OCI-LY7 (cell line): ENCODE measurements around the gene CACNA1H. TPM values are rescaled to one million over a fixed set of nuclear protein-coding genes. Genes with fewer than 3 reads are reported as not detected.

Experiments
- Bru-seq: library from RNA; stranded (reverse); fragments of 400-500 nt; gene quantifications from one replicate; lab custom pipeline; 2021; lab: Mats Ljungman, UMichigan
- BruChase-seq, 2 experiments: library from RNA; stranded (reverse); fragments of 400-500 nt; gene quantifications; one replicate each; lab custom pipeline; 2021; lab: Mats Ljungman, UMichigan
- BruUV-seq: library from RNA; stranded (reverse); fragments of 400-500 nt; replicated peaks from 2 replicates; lab custom pipeline; 2021; lab: Mats Ljungman, UMichigan
- CTCF ChIA-PET: fragments of 300-600 bp; sonication (Branson Sonifier 250); formaldehyde crosslinking; loops from one replicate; lab custom pipeline; 2022; ENCODE audit warnings: antibody characterized with exemption; ENCODE audit not compliant: unreplicated experiment; lab: Charles Lee
- POLR2A ChIA-PET: fragments of 300-600 bp; sonication (Branson Sonifier 250); formaldehyde crosslinking; loops from one replicate; lab custom pipeline; 2022; ENCODE audit warnings: antibody characterized with exemption; lab: Charles Lee
- DNase-seq: peaks from one replicate; pipeline ENCODE4 v3.0.0-alpha.2; 2015; ENCODE audit warnings: low spot score
- H2AFZ ChIP-seq: fragments of 200-600 bp; sonication (generic), shearing (Covaris generic); 2 replicates; pipeline ENCODE4 v1.6.1; 2014; ENCODE audit warnings: mild to moderate bottlenecking, antibody characterized with exemption, low read length, moderate library complexity
- H3K27ac ChIP-seq: fragments of 200-600 bp; sonication (generic); 2 replicates; pipeline ENCODE4 v1.5.1; 2014; ENCODE audit warnings: mixed run types, low read depth, mild to moderate bottlenecking, moderate library complexity, low read length, inconsistent platforms; ENCODE audit not compliant: poor library complexity, severe bottlenecking
- H3K36me3 ChIP-seq: fragments of 200-600 bp; sonication (generic); 2 replicates; pipeline ENCODE4 v1.6.1; 2014; ENCODE audit warnings: mild to moderate bottlenecking, antibody characterized with exemption, low read length, moderate library complexity, mixed read lengths; ENCODE audit not compliant: insufficient read depth
- H3K4me1 ChIP-seq: fragments of 200-600 bp; sonication (generic); 2 replicates; pipeline ENCODE4 v1.5.1; 2014; ENCODE audit warnings: mild to moderate bottlenecking, low read length; ENCODE audit not compliant: insufficient read depth, poor library complexity, severe bottlenecking
- H3K4me2 ChIP-seq: fragments of 200-600 bp; sonication (generic); 2 replicates; pipeline ENCODE4 v1.6.1; 2014; ENCODE audit warnings: mild to moderate bottlenecking, low read length
- H3K4me3 ChIP-seq: fragments of 200-600 bp; sonication (generic); 2 replicates; pipeline ENCODE4 v1.5.1; 2014; ENCODE audit warnings: mild to moderate bottlenecking, low read depth, low read length; ENCODE audit not compliant: poor library complexity, severe bottlenecking
- H3K79me2 ChIP-seq: fragments of 200-600 bp; sonication (generic); 2 replicates; pipeline ENCODE4 v1.6.1; 2016; ENCODE audit warnings: low read depth, mild to moderate bottlenecking, low read length, moderate library complexity, mixed read lengths; ENCODE audit not compliant: insufficient read depth
- H3K9me2 ChIP-seq: fragments of 200-600 bp; sonication (generic); 2 replicates; pipeline ENCODE4 v1.6.1; 2016; ENCODE audit warnings: mild to moderate bottlenecking, low read length, mixed read lengths; ENCODE audit not compliant: insufficient read depth
- H3K9me3 ChIP-seq: fragments of 200-600 bp; sonication (generic); 2 replicates; pipeline ENCODE4 v1.6.1; 2014; ENCODE audit warnings: mild to moderate bottlenecking, mixed run types, low read length, mixed read lengths
- H4K20me1 ChIP-seq: fragments of 200-600 bp; sonication (generic); 2 replicates; pipeline ENCODE4 v1.6.1; 2014; ENCODE audit warnings: mild to moderate bottlenecking, antibody characterized with exemption, low read length, moderate library complexity, mixed read lengths; ENCODE audit not compliant: insufficient read depth
- CTCF ChIP-seq: fragments of 200-600 bp; sonication (generic); conservative IDR thresholded peaks from 2 replicates; pipeline ENCODE4 v1.5.1; 2014; ENCODE audit warnings: mild to moderate bottlenecking, antibody characterized with exemption, low read length, moderate library complexity, mixed read lengths
- EZH2phosphoT487 ChIP-seq: fragments of 200-600 bp; sonication (generic); IDR thresholded peaks from 2 replicates; pipeline ENCODE4 v1.6.1; 2018; ENCODE audit warnings: low read depth, borderline replicate concordance, mild to moderate bottlenecking, mixed run types, antibody characterized with exemption, low read length, moderate library complexity, mixed read lengths
- intact Hi-C: fragments of 100-400 bp; cut with micrococcal nuclease; formaldehyde crosslinking; loops from one replicate; pipeline ENCODE4 v1.10.0; 2022; ENCODE audit not compliant: unreplicated experiment
- long read RNA-seq: library from polyadenylated mRNA; stranded (forward); transcript quantifications from one replicate; pipeline ENCODE4 v2.0.0, GENCODE V29; 2022
- total RNA-seq, 2 experiments: library from RNA; depleted of rRNA in 1 of 2; stranded (reverse); fragments of >200 nt in 1 of 2; shearing (Covaris generic) in 1 of 2; gene quantifications; 2 replicates each; pipeline ENCODE4 v1.2.3, GENCODE V29; 2014 to 2022

The CACNA1H gene
- total RNA-seq (2014; rRNA removed; shearing (Covaris generic)) (not detected in 2 replicates), total RNA-seq (2022) (not detected in 2 replicates), Bru-seq, nascent RNA (not detected), BruChase-seq, experiment 1, labeled RNA remaining after a 6-hour chase (percentile 3 among the genes with signal in this experiment), BruChase-seq, experiment 2, labeled RNA remaining after a 2-hour chase (percentile 2 among the genes with signal in this experiment)
- long read RNA-seq: 0 reads

- ChIA-PET CTCF (no interaction called here), POLR2A (no interaction called here)
- Histone ChIP-seq H3K4me1 (no peaks in the 10 kb centered on the region), H4K20me1 (no peaks in the 10 kb centered on the region), H3K4me2 (no peak within 1 kb of the TSS), H3K27ac (no peak within 1 kb of the TSS), H3K36me3 (no peaks in the 10 kb centered on the region), H3K9me2 (no peaks in the 10 kb centered on the region), H3K4me3 (no peak within 1 kb of the TSS), H2AFZ (no peak within 1 kb of the TSS), H3K9me3 (no peaks in the 10 kb centered on the region), H3K79me2 (no peaks in the 10 kb centered on the region)
- DNase-seq: no peak
- TF ChIP-seq CTCF: no peak
- intact Hi-C loops: no loop called here
- BruUV-seq: no TSS peak
These were observed at the start of gene CACNA1H for GRCh38 chr16:1152651-1153259. CACNA1H (plus strand) TSS chr16:1153106; CDS start chr16:1153738, 632 bp downstream.

GRCh38 chr16:1103636-1103980 lies 49.3 kb upstream of the CACNA1H start:
- POLR2A ChIA-PET: no interaction called here
- no peak overlapping the region for H3K4me2 ChIP-seq

More at GRCh38 chr16:1103636-1103980, 49.3 kb upstream of the CACNA1H start:
- TF ChIP-seq CTCF (no peak), EZH2phosphoT487 (no peak)
- intact Hi-C loops: loop anchor here (2.0 kb wide), 1 partner anchor 291 kb away; no protein-coding TSS in a partner anchor
- no peak for DNase-seq
- Histone ChIP-seq H4K20me1 (no peaks in the 10 kb centered on the region), H3K9me2 (no peaks in the 10 kb centered on the region), H3K4me1 (no peaks in the 10 kb centered on the region), H3K4me3 (no peak overlapping the region), H3K36me3 (no peaks in the 10 kb centered on the region), H3K79me2 (no peaks in the 10 kb centered on the region), H2AFZ (no peak overlapping the region), H3K9me3 (no peaks in the 10 kb centered on the region), H3K27ac (no peak overlapping the region)
- no TSS peak for BruUV-seq
- CTCF ChIA-PET: no interaction called here
